Progenitor cell of endocrine pancreas (in vitro differentiated cells): ENCODE data around the gene CYS1. TPM values are rescaled to one million over a fixed set of nuclear protein-coding genes. Genes with fewer than 3 reads are reported as not detected.
"Not testable (repeated sequence)": the region's sequence is repeated elsewhere in the genome, so short reads cannot be mapped to it uniquely, and the experiment has no call there.

Source experiments
- DNase-seq: peaks from one replicate; pipeline ENCODE4 v3.0.0; 2021; ENCODE audit warnings: low spot score; ENCODE audit not compliant: unreplicated experiment
- H3K27ac Mint-ChIP-seq: 2 replicates; pipeline ENCODE4 v1.8.0; 2021; ENCODE audit warnings: mild to moderate bottlenecking, moderate library complexity, mixed read lengths
- H3K27me3 Mint-ChIP-seq: 2 replicates; pipeline ENCODE4 v1.8.0; 2021; ENCODE audit warnings: mixed read lengths
- H3K36me3 Mint-ChIP-seq: 2 replicates; pipeline ENCODE4 v1.8.0; 2022; ENCODE audit warnings: mixed read lengths; ENCODE audit not compliant: insufficient read depth
- H3K4me1 Mint-ChIP-seq: 2 replicates; pipeline ENCODE4 v1.8.0; 2021; ENCODE audit warnings: low read depth, mixed read lengths
- H3K4me3 Mint-ChIP-seq: 2 replicates; pipeline ENCODE4 v1.8.0; 2021; ENCODE audit warnings: low read depth, mild to moderate bottlenecking, moderate library complexity, mixed read lengths
- H3K9me3 Mint-ChIP-seq: 2 replicates; pipeline ENCODE4 v1.8.0; 2021; ENCODE audit warnings: low read depth, mixed read lengths
- total RNA-seq: library from RNA; stranded (reverse); gene quantifications from 2 replicates; pipeline ENCODE4 v1.2.1, GENCODE V29; 2021
- TF ChIP-seq, protein P1 (sequence below): fragments of 200-600 bp; sonication (generic); IDR thresholded peaks from one replicate; pipeline ENCODE4 v1.5.0; 2021; ENCODE audit warnings: antibody characterized with exemption, mild to moderate bottlenecking; ENCODE audit not compliant: unreplicated experiment

CYS1 gene
- total RNA-seq, 1 donor from 2014 or later: 2.3 TPM

GRCh38 chr2:10017313-10017941, 62.8 kb downstream of the CYS1 start:
- H3K4me1 Mint-ChIP-seq: peaks cover 4% of the 10 kb centered on the region
- DNase-seq: no peak
- H3K4me3 Mint-ChIP-seq: no peak overlapping the region
- H3K27ac Mint-ChIP-seq: no peak overlapping the region
- no peaks in the 10 kb centered on the region for H3K36me3 Mint-ChIP-seq
- TF ChIP-seq, protein P1, sequence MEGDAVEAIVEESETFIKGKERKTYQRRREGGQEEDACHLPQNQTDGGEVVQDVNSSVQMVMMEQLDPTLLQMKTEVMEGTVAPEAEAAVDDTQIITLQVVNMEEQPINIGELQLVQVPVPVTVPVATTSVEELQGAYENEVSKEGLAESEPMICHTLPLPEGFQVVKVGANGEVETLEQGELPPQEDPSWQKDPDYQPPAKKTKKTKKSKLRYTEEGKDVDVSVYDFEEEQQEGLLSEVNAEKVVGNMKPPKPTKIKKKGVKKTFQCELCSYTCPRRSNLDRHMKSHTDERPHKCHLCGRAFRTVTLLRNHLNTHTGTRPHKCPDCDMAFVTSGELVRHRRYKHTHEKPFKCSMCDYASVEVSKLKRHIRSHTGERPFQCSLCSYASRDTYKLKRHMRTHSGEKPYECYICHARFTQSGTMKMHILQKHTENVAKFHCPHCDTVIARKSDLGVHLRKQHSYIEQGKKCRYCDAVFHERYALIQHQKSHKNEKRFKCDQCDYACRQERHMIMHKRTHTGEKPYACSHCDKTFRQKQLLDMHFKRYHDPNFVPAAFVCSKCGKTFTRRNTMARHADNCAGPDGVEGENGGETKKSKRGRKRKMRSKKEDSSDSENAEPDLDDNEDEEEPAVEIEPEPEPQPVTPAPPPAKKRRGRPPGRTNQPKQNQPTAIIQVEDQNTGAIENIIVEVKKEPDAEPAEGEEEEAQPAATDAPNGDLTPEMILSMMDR: no peak
- H3K9me3 Mint-ChIP-seq: no peaks in the 10 kb centered on the region
- H3K27me3 Mint-ChIP-seq: peaks cover 17% of the 10 kb centered on the region

- Mint-ChIP-seq H3K27me3 (peaks cover 17% of the 10 kb centered on the region), H3K27ac (no peak overlapping the region), H3K4me1 (peaks cover 4% of the 10 kb centered on the region), H3K36me3 (no peaks in the 10 kb centered on the region), H3K4me3 (no peak overlapping the region), H3K9me3 (no peaks in the 10 kb centered on the region)
- DNase-seq: no peak
- TF ChIP-seq, protein P1: no peak
Observed at GRCh38 chr2:10016802-10017258, 63.4 kb downstream of the CYS1 start.

- Mint-ChIP-seq H3K9me3 (no peaks in the 10 kb centered on the region), H3K27ac (no peak overlapping the region), H3K4me1 (no peaks in the 10 kb centered on the region), H3K27me3 (peaks cover 17% of the 10 kb centered on the region), H3K4me3 (no peak overlapping the region), H3K36me3 (no peaks in the 10 kb centered on the region)
- no peak for DNase-seq
- TF ChIP-seq, protein P1: no peak
Observed at GRCh38 chr2:10016001-10016801, 64.0 kb downstream of the CYS1 start.

GRCh38 chr2:10015376-10015989, 64.7 kb downstream of the CYS1 start:
- not testable (repeated sequence) for H3K27ac Mint-ChIP-seq, H3K36me3 Mint-ChIP-seq, DNase-seq, H3K4me1 Mint-ChIP-seq, H3K4me3 Mint-ChIP-seq, H3K9me3 Mint-ChIP-seq
- peaks cover 17% of the 10 kb centered on the region for H3K27me3 Mint-ChIP-seq

GRCh38 chr2:10014418-10015190, 65.6 kb downstream of the CYS1 start:
- TF ChIP-seq, protein P1: no peak
- no peak overlapping the region for H3K27ac Mint-ChIP-seq
- H3K4me1 Mint-ChIP-seq: peaks cover 2% of the 10 kb centered on the region
- no peaks in the 10 kb centered on the region for H3K36me3 Mint-ChIP-seq
- DNase-seq: no peak
- H3K27me3 Mint-ChIP-seq: peaks cover 17% of the 10 kb centered on the region
- H3K4me3 Mint-ChIP-seq: no peak overlapping the region
- no peaks in the 10 kb centered on the region for H3K9me3 Mint-ChIP-seq

- not testable (repeated sequence) for H3K36me3 Mint-ChIP-seq, H3K27ac Mint-ChIP-seq, H3K4me3 Mint-ChIP-seq, H3K9me3 Mint-ChIP-seq, DNase-seq, H3K4me1 Mint-ChIP-seq
- peaks cover 11% of the 10 kb centered on the region for H3K27me3 Mint-ChIP-seq
Observed at GRCh38 chr2:10013651-10014417, 66.4 kb downstream of the CYS1 start.
